Coronary artery (tissue), 2 donors: Measurements from ENCODE around the gene CD40.

Experiments
- DNase-seq: peaks from one replicate; pipeline ENCODE4 v3.0.0-alpha.2; 2017; ENCODE audit warnings: low spot score
- H3K27ac ChIP-seq, 2 donors: fragments of 200-600 bp; sonication (generic); one replicate each; pipeline ENCODE4 v1.5.1; 2016 to 2019
- H3K4me3 ChIP-seq: fragments of 200-600 bp; sonication (generic); 2 replicates; pipeline ENCODE4 v1.5.1; 2016; ENCODE audit warnings: mild to moderate bottlenecking, moderate library complexity
- CTCF ChIP-seq: fragments of 200-600 bp; sonication (generic); IDR thresholded peaks from one replicate; pipeline ENCODE4 v1.5.1; 2019; ENCODE audit warnings: antibody characterized with exemption

CD40 gene

GRCh38 chr20:46118481-46119020 is 437 bp downstream of the CD40 start:
- no peak for TF ChIP-seq CTCF
- Histone ChIP-seq H3K4me3 (peak overlapping the region; percentile 84), H3K27ac (peak overlapping the region; percentile 86 to 91)
- DNase-seq: peak; percentile 76

- no peak for TF ChIP-seq CTCF
- Histone ChIP-seq H3K27ac (peak overlapping the region; percentile 17 to 86), H3K4me3 (peak overlapping the region; percentile 84)
- peak; percentile 64 for DNase-seq
Measured at GRCh38 chr20:46119028-46119546, 973 bp downstream of the CD40 start.

DNA sequence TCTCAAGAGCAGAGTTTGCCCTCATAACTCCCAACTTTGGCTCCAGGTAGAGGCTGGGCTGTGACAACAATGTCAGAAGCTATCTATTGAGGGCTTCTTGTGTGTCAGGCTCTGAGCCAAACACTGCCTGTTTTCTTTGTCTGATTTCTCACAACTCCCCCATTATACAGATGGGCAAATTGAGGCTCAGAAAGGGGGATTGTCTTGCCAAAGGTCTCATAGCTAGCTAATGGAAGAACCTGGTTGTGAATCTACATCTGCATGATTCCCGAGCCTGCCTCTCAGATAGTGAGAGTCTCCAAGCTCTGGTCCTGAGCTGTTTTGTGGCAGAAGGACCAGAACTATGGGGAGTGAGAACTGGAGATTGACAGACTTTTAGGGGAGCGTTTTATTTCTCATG is 1.4 kb downstream of the CD40 start:
- DNase-seq: no peak
- Histone ChIP-seq H3K27ac (peak overlapping the region; percentile 17 to 86), H3K4me3 (peak overlapping the region; percentile 84)
- no peak for TF ChIP-seq CTCF

GRCh38 chr20:46120136-46120535 is 2.0 kb downstream of the CD40 start:
- no peak for TF ChIP-seq CTCF
- DNase-seq: no peak
- Histone ChIP-seq H3K27ac (no peak overlapping the region), H3K4me3 (no peak overlapping the region)

GRCh38 chr20:46121184-46121930 is 3.2 kb downstream of the CD40 start:
- no peak for TF ChIP-seq CTCF
- peak overlapping the region in 1 of 2 donors; percentile 33 for H3K27ac ChIP-seq
- H3K4me3 ChIP-seq: no peak overlapping the region
- DNase-seq: no peak

- Histone ChIP-seq H3K4me3 (no peak overlapping the region), H3K27ac (no peak overlapping the region)
- DNase-seq: peak; percentile 58
- TF ChIP-seq CTCF: no peak
Measured at GRCh38 chr20:46122071-46122470, 4.0 kb downstream of the CD40 start.
